AG09319 (cell line): ENCODE results near the gene SUFU.
A peak's percentile ranks its signal among the peaks of the same experiment; 100 is the strongest.

Experiments used
- DNase-seq: peaks from one replicate; pipeline ENCODE4 v3.0.0-alpha.2; 2010; ENCODE audit warnings: low read depth; ENCODE audit errors: extremely low read depth
- TF ChIP-seq, protein P1 (sequence below): IDR thresholded peaks from 2 replicates; pipeline ENCODE4 v1.5.1; 2011; ENCODE audit warnings: low read depth, mild to moderate bottlenecking, inconsistent platforms, low read length, moderate library complexity

Gene SUFU

GRCh38 chr10:102615361-102615760 lies 111.6 kb downstream of the SUFU start:
- DNase-seq, result no peak
- TF ChIP-seq, protein P1, sequence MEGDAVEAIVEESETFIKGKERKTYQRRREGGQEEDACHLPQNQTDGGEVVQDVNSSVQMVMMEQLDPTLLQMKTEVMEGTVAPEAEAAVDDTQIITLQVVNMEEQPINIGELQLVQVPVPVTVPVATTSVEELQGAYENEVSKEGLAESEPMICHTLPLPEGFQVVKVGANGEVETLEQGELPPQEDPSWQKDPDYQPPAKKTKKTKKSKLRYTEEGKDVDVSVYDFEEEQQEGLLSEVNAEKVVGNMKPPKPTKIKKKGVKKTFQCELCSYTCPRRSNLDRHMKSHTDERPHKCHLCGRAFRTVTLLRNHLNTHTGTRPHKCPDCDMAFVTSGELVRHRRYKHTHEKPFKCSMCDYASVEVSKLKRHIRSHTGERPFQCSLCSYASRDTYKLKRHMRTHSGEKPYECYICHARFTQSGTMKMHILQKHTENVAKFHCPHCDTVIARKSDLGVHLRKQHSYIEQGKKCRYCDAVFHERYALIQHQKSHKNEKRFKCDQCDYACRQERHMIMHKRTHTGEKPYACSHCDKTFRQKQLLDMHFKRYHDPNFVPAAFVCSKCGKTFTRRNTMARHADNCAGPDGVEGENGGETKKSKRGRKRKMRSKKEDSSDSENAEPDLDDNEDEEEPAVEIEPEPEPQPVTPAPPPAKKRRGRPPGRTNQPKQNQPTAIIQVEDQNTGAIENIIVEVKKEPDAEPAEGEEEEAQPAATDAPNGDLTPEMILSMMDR, result peak; percentile 34

DNA sequence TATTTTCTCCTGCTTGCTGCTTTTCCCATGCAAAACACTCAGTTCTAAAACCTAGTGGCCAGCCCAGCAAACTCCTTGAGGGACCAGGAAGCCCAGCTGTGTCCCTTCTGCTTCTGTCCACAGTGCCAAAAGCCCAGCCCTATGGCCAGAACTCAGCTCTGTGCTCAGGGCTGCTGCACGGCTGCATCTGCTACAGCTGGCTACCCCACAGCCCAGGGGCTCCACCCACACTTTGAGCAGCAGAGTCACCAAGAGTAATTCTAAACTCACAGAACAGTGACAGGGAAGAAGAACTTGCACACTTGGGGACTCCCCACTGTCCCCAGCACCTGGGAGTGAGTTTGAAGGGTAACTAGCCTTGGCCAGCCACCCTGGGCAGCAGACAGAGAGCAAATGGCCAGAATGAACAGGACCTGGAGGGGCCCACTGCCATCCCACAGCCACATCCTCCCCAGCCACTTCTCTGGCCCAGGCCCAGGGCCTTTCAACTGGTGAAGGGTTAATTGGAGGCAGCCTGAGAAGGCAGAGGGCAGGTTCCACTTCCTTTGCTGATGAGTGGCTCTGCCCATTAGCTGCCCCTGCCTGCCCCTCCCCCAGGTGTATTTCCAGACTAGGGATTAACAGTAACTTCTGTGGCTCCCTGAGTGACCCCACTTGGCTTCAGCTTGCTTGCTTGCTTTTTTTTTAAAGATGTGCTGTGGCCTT lies 112.4 kb downstream of the SUFU start:
- TF ChIP-seq, protein P1, result no peak
- no peak for DNase-seq

- TF ChIP-seq, protein P1, result no peak
These were observed 113.3 kb downstream of the SUFU start for GRCh38 chr10:102617041-102617440.

GRCh38 chr10:102617816-102618215 lies 114.0 kb downstream of the SUFU start:
- TF ChIP-seq, protein P1, result no peak
- DNase-seq, result no peak

More at GRCh38 chr10:102617041-102617440, 113.3 kb downstream of the SUFU start:
- no peak for DNase-seq

GRCh38 chr10:102619281-102619981 lies 115.7 kb downstream of the SUFU start:
- TF ChIP-seq, protein P1, result no peak
- no peak for DNase-seq

GRCh38 chr10:102620138-102620590 lies 116.4 kb downstream of the SUFU start:
- DNase-seq, result no peak
- TF ChIP-seq, protein P1, result no peak
